Measurements from ENCODE around the gene CHD6.

Gene CHD6

DNA sequence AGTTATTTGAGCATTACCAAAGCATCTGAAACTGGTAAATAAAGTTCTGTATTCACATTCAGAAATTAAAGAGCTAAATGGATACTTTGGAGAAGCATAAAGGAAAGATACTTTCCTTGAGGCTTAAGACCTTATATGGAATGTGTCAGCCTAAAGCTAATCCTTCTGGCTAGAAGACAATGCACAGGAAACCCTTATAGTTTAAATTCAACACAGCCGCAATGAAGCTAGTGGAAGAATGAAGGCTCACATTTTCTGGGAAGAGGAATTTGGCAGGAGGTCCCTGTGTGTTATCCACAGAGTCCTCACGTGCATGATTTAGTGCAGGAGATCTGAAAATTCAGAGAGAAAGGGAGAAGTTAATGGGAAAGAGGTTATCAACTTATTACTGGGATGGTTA, 21.5 kb upstream of the CHD6 start:
- peaks cover 11% of the 10 kb centered on the region for H3K27me3 Mint-ChIP-seq (ENCODE audit: low read depth)
- no peak for TF ChIP-seq CTCF (IDR thresholded peaks at IDR 0.05; ENCODE audit: unreplicated experiment in 3 of 3)
- peak overlapping the region in 1 of 3 experiments; percentile 3 for H3K27ac Mint-ChIP-seq
- peaks cover 13% of the 10 kb centered on the region for H3K4me1 Mint-ChIP-seq
- no peaks in the 10 kb centered on the region for H3K36me3 Mint-ChIP-seq (ENCODE audit: low read depth)
- H3K4me3 Mint-ChIP-seq: no peak overlapping the region
- H3K9me3 Mint-ChIP-seq: no peaks in the 10 kb centered on the region

DNA sequence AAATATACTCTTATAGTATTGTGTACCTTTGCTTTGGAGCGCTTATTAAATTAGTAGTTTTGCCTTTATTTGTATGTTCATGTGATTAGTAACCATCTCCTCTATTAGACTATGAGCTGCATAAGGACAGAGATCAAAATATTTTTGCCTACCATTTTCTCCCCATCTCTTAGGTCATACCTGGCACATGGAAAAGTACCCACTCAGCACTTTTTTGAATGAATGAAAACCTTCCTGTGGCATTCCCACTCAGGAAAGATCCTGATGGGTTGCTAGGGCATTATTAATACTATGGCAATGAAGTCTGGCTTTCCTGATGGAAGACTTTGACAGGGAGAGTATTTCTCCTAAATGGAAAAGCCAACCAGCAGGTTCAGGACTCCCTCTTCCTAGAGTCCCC, 20.3 kb upstream of the CHD6 start:
- TF ChIP-seq CTCF (IDR thresholded peaks at IDR 0.05; ENCODE audit: unreplicated experiment in 3 of 3): no peak
- Mint-ChIP-seq H3K36me3 (ENCODE audit: low read depth) (no peaks in the 10 kb centered on the region), H3K9me3 (no peaks in the 10 kb centered on the region), H3K27me3 (ENCODE audit: low read depth) (peaks cover 14% of the 10 kb centered on the region), H3K27ac (no peak overlapping the region), H3K4me3 (no peak overlapping the region), H3K4me1 (peaks cover 11% of the 10 kb centered on the region)

- H3K4me3 Mint-ChIP-seq: no peak overlapping the region
- H3K27me3 Mint-ChIP-seq (ENCODE audit: low read depth): peaks cover 11% of the 10 kb centered on the region
- H3K27ac Mint-ChIP-seq: no peak overlapping the region
- no peaks in the 10 kb centered on the region for H3K9me3 Mint-ChIP-seq
- peaks cover 9% of the 10 kb centered on the region for H3K4me1 Mint-ChIP-seq
- TF ChIP-seq CTCF (IDR thresholded peaks at IDR 0.05; ENCODE audit: unreplicated experiment in 3 of 3): no peak
- no peaks in the 10 kb centered on the region for H3K36me3 Mint-ChIP-seq (ENCODE audit: low read depth)
These were observed 17.0 kb upstream of the CHD6 start for GRCh38 chr20:41635158-41635557.

DNA sequence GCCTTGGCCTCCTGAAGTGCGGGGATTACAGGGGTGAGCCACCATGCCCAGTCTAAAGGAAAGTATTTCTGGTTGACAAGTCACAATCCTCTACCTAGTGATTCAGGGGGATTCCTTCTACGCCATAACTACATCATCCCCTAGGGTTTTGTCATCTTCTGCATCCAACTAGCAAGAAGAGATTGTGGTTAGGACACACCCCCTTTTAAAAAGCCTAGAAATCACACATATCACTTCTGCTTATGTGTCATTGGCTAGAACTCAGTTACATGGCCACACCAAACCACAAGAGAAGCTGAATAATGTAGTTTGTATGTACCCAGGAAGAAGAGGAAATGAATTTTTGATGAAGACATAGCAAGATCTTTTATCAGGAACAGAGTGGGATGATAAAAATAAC, 14.7 kb upstream of the CHD6 start:
- Mint-ChIP-seq H3K4me3 (no peak overlapping the region), H3K27ac (no peak overlapping the region), H3K4me1 (no peaks in the 10 kb centered on the region), H3K36me3 (ENCODE audit: low read depth) (no peaks in the 10 kb centered on the region), H3K9me3 (no peaks in the 10 kb centered on the region), H3K27me3 (ENCODE audit: low read depth) (peaks cover 4% of the 10 kb centered on the region)
- no peak for TF ChIP-seq CTCF (IDR thresholded peaks at IDR 0.05; ENCODE audit: unreplicated experiment in 3 of 3)

- no peak overlapping the region for H3K4me3 Mint-ChIP-seq
- no peak for TF ChIP-seq CTCF (IDR thresholded peaks at IDR 0.05; ENCODE audit: unreplicated experiment in 3 of 3)
- H3K27me3 Mint-ChIP-seq (ENCODE audit: low read depth): peaks cover 4% of the 10 kb centered on the region
- H3K36me3 Mint-ChIP-seq (ENCODE audit: low read depth): no peaks in the 10 kb centered on the region
- no peaks in the 10 kb centered on the region for H3K9me3 Mint-ChIP-seq
- no peaks in the 10 kb centered on the region for H3K4me1 Mint-ChIP-seq
- H3K27ac Mint-ChIP-seq: no peak overlapping the region
These were observed 13.6 kb upstream of the CHD6 start for GRCh38 chr20:41631826-41632225.

DNA sequence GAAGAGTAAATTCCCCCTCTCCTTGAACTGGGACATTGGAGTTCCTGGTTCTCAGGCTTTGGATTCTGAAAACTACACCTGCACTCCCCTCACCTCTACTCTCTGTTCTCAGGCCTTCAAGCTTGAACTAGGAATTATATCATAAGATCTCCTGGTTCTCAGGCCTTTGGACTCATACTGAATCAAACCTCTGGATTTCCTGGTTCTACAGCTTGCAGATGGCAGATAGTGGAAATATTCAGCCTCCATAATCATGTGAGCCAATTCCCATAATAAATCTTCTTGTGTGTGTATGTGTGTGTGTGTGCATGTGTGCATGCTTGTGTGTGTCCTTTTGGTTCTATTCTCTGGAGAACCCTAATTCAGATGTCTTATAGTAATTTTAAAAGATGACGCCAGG, 12.7 kb upstream of the CHD6 start:
- Mint-ChIP-seq H3K9me3 (no peaks in the 10 kb centered on the region), H3K27ac (no peak overlapping the region), H3K4me3 (no peak overlapping the region), H3K36me3 (ENCODE audit: low read depth) (no peaks in the 10 kb centered on the region), H3K4me1 (no peaks in the 10 kb centered on the region), H3K27me3 (ENCODE audit: low read depth) (peaks cover 4% of the 10 kb centered on the region)
- no peak for TF ChIP-seq CTCF (IDR thresholded peaks at IDR 0.05; ENCODE audit: unreplicated experiment in 3 of 3)

All from nephron (organoid).